ENCODE data around the gene HOXB5.

DNA sequence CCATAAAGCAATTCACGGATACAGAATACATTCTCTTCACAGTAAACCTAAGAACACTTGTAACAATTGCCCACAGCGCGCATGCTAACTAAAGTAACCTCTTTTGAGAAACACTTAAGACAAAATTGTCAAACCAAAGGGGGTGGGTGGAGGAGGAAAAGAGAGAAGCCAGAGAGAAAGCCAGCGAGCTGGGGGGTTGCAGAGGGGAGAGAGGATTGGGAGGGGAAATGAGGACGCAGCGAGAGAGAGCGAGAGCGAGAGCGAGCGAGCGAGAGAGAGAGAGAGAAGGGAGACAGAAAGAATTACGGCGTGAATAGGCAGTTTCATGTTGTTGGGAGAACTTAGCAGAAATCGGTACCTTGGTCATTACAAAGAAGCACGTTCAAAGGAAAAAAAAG, 18.9 kb upstream of the HOXB5 start:
- TF ChIP-seq, protein P1, sequence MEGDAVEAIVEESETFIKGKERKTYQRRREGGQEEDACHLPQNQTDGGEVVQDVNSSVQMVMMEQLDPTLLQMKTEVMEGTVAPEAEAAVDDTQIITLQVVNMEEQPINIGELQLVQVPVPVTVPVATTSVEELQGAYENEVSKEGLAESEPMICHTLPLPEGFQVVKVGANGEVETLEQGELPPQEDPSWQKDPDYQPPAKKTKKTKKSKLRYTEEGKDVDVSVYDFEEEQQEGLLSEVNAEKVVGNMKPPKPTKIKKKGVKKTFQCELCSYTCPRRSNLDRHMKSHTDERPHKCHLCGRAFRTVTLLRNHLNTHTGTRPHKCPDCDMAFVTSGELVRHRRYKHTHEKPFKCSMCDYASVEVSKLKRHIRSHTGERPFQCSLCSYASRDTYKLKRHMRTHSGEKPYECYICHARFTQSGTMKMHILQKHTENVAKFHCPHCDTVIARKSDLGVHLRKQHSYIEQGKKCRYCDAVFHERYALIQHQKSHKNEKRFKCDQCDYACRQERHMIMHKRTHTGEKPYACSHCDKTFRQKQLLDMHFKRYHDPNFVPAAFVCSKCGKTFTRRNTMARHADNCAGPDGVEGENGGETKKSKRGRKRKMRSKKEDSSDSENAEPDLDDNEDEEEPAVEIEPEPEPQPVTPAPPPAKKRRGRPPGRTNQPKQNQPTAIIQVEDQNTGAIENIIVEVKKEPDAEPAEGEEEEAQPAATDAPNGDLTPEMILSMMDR (IDR thresholded peaks at IDR 0.05; ENCODE audit: poor library complexity): no peak
- peak; percentile 89 for TF ChIP-seq EZH2 (IDR thresholded peaks at IDR 0.05; ENCODE audit: borderline replicate concordance)
- TF ChIP-seq EZH2phosphoT487 (IDR thresholded peaks at IDR 0.05; ENCODE audit: low read depth, severe bottlenecking, unreplicated experiment): peak; percentile 85
